Spleen (tissue), 7 donors: Measurements from ENCODE around the gene PIP5K1B.

Experiments used
- CTCF ChIP-seq, 11 experiments: fragments of 200-600 bp in 7 of 11; fragments of 450-650 bp in 4 of 11; sonication (generic) in 4 of 11; IDR thresholded peaks in 8 of 11; conservative IDR thresholded peaks in 3 of 11; 1 replicate in 7 of 11; 2 replicates in 4 of 11; pipeline versions ENCODE4 v1.4.0 to v1.8.0; 2016 to 2021; ENCODE audit warnings: antibody characterized with exemption in 11 of 11, inconsistent platforms in 4 of 11, mild to moderate bottlenecking in 1 of 11
- POLR2A ChIP-seq, 3 donors: fragments of 450-650 bp; IDR thresholded peaks; one replicate each; pipeline ENCODE4 v1.5.1; 2017; ENCODE audit warnings: antibody characterized with exemption in 3 of 3, mild to moderate bottlenecking in 1 of 3
- POLR2AphosphoS5 ChIP-seq, 3 donors: sonication (generic); formaldehyde crosslinking; IDR thresholded peaks; one replicate each; pipeline ENCODE4 v1.5.1; 2017; ENCODE audit warnings: antibody characterized with exemption in 3 of 3
- donor health status: DM: no; HTN: no; CAD: no; lungs with moderate emphysema.
- donor health status: DM: no; HTN: no; CAD: no.
- donor health status: DM: no; HTN: no; CAD: no.

GRCh38 chr9:68851657-68852056, 146.6 kb downstream of the PIP5K1B start:
- TF ChIP-seq POLR2AphosphoS5 (IDR thresholded peaks at IDR 0.05) (no peak), CTCF (IDR thresholded peaks at IDR 0.05 in 8 of 11, conservative IDR thresholded peaks at IDR 0.05 in 3 of 11) (no peak), POLR2A (IDR thresholded peaks at IDR 0.05) (no peak)
